Activated T-cell treated with anti-CD3 and anti-CD28 coated beads, Interleukin-2, amount 50 U/mL, for 4 hours (primary cell): Measurements from ENCODE around the gene TOMM5. TPM values are rescaled to one million over a fixed set of nuclear protein-coding genes. Genes with fewer than 3 reads are reported as not detected.

ENCODE experiments used
- ATAC-seq, 2 donors: fragments of 200-7000 bp; cut with Tn5 transposase; one replicate each; pipeline ENCODE4 v1.10.0; 2021
- DNase-seq: peaks from one replicate; pipeline ENCODE4 v3.0.0-alpha.2; 2020
- H3K27me3 Mint-ChIP-seq: one replicate; pipeline ENCODE4 v1.8.0; 2021; ENCODE audit warnings: low read depth, mixed read lengths
- H3K36me3 Mint-ChIP-seq: one replicate; pipeline ENCODE4 v1.8.0; 2022; ENCODE audit warnings: mixed read lengths; ENCODE audit not compliant: insufficient read depth
- H3K4me1 Mint-ChIP-seq: one replicate; pipeline ENCODE4 v1.8.0; 2021; ENCODE audit warnings: low read depth, mixed read lengths
- H3K4me3 Mint-ChIP-seq: one replicate; pipeline ENCODE4 v1.8.0; 2021; ENCODE audit warnings: mild to moderate bottlenecking, moderate library complexity, mixed read lengths
- H3K9me3 Mint-ChIP-seq: one replicate; pipeline ENCODE4 v1.8.0; 2021; ENCODE audit warnings: mixed read lengths
- total RNA-seq, 3 donors: library from RNA; stranded (reverse); gene quantifications; one replicate each; pipeline ENCODE4 v1.2.1, GENCODE V29; 2021

TOMM5 gene
- total RNA-seq, 3 donors from 2014 or later: 212 to 235 (median 212) TPM

DNA sequence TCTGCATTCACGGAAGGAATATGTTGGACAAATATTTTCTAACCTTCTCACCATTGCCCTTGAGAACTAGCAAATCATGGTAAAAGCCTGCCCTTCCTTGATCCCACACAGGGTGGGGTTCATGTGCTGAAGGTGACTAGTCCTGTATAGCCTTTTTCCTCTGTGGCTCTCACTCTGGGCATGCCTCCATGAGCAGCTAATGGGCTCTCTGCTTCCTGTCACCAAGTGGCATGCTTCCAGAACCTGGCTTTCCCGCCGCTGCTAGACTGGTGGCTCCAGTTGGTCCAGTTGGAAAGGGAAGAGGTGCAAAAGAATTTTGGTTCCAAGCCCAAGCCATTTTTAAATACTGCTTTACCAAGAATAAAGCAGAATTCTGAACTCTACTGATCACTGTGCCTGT is 51.8 kb downstream of the TOMM5 start:
- Mint-ChIP-seq H3K4me1 (no peaks in the 10 kb centered on the region), H3K9me3 (no peaks in the 10 kb centered on the region), H3K36me3 (peaks cover 3% of the 10 kb centered on the region), H3K4me3 (no peak overlapping the region), H3K27me3 (no peaks in the 10 kb centered on the region)
- no peak for DNase-seq
- no peak for ATAC-seq

- no peak for ATAC-seq
- Mint-ChIP-seq H3K9me3 (no peaks in the 10 kb centered on the region), H3K27me3 (no peaks in the 10 kb centered on the region), H3K4me3 (no peak overlapping the region), H3K36me3 (peaks cover 3% of the 10 kb centered on the region), H3K4me1 (no peaks in the 10 kb centered on the region)
- no peak for DNase-seq
Measured at GRCh38 chr9:37539634-37540033, 52.8 kb downstream of the TOMM5 start.

Other genes with a start within 250 kb of the TOMM5 start
- gene GRHPR, start 169.9 kb downstream of the TOMM5 start, total RNA-seq: 10 to 100 TPM; 52.8 to 79.1 (median 64.4) TPM
- gene ZBTB5, start 127.1 kb downstream of the TOMM5 start, total RNA-seq: 1 to 10 TPM; 3.9 to 5.2 (median 5.2) TPM
- gene POLR1E, start 106.6 kb downstream of the TOMM5 start, total RNA-seq: 10 to 100 TPM; 82.4 to 92.2 (median 85.2) TPM
- 1 to 10 TPM; 1.7 to 2.7 (median 2.5) TPM for gene FBXO10, start 16.2 kb downstream of the TOMM5 start, total RNA-seq
- under 1 TPM in 1 of 3 donors, not detected in 2; 0.03 TPM for gene FRMPD1, start 58.4 kb upstream of the TOMM5 start, total RNA-seq
- 1 to 10 TPM; 8.5 to 9.7 (median 8.7) TPM for gene TRMT10B, start 161.2 kb upstream of the TOMM5 start, total RNA-seq
- 100 to 1,000 TPM; 120 to 123 (median 122) TPM for gene EXOSC3, start 192.5 kb upstream of the TOMM5 start, total RNA-seq
- gene DCAF10, start 208.2 kb upstream of the TOMM5 start, total RNA-seq: 10 to 100 TPM; 14.1 to 15.8 (median 14.5) TPM